ENCODE results near the gene LTA.

Gene LTA

DNA sequence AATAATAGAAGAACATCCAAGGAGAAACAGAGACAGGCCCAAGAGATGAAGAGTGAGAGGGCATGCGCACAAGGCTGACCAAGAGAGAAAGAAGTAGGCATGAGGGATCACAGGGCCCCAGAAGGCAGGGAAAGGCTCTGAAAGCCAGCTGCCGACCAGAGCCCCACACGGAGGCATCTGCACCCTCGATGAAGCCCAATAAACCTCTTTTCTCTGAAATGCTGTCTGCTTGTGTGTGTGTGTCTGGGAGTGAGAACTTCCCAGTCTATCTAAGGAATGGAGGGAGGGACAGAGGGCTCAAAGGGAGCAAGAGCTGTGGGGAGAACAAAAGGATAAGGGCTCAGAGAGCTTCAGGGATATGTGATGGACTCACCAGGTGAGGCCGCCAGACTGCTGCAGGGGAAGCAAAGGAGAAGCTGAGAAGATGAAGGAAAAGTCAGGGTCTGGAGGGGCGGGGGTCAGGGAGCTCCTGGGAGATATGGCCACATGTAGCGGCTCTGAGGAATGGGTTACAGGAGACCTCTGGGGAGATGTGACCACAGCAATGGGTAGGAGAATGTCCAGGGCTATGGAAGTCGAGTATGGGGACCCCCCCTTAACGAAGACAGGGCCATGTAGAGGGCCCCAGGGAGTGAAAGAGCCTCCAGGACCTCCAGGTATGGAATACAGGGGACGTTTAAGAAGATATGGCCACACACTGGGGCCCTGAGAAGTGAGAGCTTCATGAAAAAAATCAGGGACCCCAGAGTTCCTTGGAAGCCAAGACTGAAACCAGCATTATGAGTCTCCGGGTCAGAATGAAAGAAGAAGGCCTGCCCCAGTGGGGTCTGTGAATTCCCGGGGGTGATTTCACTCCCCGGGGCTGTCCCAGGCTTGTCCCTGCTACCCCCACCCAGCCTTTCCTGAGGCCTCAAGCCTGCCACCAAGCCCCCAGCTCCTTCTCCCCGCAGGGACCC lies 2.3 kb downstream of the LTA start:
- DNase-seq = no peak

DNA sequence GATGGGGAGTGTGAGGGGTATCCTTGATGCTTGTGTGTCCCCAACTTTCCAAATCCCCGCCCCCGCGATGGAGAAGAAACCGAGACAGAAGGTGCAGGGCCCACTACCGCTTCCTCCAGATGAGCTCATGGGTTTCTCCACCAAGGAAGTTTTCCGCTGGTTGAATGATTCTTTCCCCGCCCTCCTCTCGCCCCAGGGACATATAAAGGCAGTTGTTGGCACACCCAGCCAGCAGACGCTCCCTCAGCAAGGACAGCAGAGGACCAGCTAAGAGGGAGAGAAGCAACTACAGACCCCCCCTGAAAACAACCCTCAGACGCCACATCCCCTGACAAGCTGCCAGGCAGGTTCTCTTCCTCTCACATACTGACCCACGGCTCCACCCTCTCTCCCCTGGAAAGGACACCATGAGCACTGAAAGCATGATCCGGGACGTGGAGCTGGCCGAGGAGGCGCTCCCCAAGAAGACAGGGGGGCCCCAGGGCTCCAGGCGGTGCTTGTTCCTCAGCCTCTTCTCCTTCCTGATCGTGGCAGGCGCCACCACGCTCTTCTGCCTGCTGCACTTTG lies 3.3 kb downstream of the LTA start, which contains the start of gene TNF:
Gene TNF, plus strand, starts transcription at position 231 of the 567 bp plus-strand sequence. Its CDS starts 177 bp downstream, at position 408.
- no peak for DNase-seq

DNA sequence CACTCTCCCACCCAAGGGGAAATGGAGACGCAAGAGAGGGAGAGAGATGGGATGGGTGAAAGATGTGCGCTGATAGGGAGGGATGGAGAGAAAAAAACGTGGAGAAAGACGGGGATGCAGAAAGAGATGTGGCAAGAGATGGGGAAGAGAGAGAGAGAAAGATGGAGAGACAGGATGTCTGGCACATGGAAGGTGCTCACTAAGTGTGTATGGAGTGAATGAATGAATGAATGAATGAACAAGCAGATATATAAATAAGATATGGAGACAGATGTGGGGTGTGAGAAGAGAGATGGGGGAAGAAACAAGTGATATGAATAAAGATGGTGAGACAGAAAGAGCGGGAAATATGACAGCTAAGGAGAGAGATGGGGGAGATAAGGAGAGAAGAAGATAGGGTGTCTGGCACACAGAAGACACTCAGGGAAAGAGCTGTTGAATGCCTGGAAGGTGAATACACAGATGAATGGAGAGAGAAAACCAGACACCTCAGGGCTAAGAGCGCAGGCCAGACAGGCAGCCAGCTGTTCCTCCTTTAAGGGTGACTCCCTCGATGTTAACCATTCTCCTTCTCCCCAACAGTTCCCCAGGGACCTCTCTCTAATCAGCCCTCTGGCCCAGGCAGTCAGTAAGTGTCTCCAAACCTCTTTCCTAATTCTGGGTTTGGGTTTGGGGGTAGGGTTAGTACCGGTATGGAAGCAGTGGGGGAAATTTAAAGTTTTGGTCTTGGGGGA lies 4.0 kb downstream of the LTA start:
- DNase-seq = no peak

DNA sequence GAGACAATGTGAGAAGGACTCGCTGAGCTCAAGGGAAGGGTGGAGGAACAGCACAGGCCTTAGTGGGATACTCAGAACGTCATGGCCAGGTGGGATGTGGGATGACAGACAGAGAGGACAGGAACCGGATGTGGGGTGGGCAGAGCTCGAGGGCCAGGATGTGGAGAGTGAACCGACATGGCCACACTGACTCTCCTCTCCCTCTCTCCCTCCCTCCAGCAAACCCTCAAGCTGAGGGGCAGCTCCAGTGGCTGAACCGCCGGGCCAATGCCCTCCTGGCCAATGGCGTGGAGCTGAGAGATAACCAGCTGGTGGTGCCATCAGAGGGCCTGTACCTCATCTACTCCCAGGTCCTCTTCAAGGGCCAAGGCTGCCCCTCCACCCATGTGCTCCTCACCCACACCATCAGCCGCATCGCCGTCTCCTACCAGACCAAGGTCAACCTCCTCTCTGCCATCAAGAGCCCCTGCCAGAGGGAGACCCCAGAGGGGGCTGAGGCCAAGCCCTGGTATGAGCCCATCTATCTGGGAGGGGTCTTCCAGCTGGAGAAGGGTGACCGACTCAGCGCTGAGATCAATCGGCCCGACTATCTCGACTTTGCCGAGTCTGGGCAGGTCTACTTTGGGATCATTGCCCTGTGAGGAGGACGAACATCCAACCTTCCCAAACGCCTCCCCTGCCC lies 4.9 kb downstream of the LTA start:
- DNase-seq = no peak

DNA sequence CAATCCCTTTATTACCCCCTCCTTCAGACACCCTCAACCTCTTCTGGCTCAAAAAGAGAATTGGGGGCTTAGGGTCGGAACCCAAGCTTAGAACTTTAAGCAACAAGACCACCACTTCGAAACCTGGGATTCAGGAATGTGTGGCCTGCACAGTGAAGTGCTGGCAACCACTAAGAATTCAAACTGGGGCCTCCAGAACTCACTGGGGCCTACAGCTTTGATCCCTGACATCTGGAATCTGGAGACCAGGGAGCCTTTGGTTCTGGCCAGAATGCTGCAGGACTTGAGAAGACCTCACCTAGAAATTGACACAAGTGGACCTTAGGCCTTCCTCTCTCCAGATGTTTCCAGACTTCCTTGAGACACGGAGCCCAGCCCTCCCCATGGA lies 5.5 kb downstream of the LTA start:
- no peak for DNase-seq

DNA sequence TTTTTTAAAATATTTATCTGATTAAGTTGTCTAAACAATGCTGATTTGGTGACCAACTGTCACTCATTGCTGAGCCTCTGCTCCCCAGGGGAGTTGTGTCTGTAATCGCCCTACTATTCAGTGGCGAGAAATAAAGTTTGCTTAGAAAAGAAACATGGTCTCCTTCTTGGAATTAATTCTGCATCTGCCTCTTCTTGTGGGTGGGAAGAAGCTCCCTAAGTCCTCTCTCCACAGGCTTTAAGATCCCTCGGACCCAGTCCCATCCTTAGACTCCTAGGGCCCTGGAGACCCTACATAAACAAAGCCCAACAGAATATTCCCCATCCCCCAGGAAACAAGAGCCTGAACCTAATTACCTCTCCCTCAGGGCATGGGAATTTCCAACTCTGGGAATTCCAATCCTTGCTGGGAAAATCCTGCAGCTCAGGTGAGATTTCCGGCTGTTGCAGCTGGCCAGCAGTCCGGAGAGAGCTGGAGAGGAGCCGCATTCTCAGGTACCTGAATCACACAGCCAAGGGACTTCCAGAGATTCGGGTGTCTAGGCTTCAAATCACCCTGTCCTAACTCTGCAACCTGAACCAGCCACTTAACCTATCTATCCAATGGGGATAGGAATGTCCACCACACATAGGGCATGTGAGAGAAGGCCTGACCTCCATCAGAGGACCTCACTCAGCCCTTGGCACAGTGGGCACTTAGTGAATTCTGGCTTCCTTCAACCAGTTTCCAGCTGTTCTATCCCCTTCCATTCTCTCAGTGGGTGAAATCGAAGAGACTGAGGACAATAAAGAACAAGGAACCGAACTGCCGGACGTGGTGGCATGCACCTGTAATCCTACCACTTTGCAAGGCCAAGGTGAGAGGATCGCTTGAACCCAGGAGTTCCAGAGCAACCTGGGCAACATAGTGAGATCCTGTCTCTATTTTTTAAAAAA lies 6.4 kb downstream of the LTA start:
- DNase-seq = no peak

DNA sequence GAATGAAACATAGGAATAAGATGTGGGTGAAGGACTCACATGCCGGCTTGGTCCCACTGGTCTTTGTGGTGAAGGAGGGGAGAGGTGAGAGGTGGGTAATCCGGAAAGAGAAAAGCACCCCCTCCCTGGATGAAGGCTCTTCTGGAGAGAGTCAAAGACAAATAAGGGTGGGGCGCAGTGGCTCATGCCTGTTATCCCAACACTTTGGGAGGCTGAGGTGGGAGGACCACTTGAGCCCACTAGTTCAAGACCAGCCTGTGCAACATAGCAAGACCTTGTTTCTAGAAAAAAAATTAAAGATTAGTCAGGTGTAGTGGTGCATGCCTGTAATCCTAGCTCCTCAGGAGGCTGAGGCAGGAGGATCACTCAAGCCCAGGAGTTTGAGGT lies 7.0 kb downstream of the LTA start:
- DNase-seq = no peak

DNA sequence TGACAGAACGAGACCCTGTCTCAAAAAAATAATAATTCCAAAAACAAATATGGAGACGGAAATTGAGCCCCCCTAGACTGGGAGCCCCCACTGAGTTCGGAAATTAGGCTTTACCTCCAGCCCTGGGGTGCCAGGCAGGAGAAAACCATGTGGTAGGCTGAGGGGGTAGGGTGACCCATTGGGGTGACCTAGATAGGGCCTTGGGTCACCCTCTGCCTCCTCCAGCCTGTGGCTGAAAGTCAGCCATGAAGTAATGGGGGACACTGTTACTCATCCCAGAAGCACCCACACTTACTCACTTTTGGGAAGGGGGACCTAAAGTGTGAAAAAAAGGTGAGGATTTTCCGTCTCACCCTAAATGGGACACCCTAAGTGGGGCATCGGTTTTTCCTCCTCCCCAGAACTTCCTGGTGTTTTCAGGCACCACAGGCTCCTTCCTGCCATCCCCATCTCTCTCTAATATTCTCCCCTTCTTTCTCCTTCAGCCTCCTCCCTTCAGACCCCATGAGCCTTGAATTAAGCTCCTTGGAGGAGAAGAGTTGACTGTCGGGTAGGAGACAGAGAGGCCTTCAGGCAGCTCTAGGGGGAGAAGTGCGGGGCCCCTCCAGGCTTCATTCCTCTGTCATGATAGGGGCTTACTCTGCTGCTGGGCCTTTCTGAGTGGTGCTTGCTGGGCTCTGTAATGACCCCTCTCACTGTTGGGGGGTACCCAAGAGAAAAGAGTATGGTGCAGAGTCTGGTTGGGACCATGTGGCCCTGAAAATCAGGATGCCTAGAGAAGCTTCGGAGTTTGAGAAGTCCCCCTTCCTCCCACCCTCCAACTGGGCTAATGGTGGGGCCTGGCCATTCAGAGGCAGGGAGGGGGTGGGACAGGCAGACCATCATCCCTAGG lies 7.7 kb downstream of the LTA start:
- no peak for DNase-seq

DNA sequence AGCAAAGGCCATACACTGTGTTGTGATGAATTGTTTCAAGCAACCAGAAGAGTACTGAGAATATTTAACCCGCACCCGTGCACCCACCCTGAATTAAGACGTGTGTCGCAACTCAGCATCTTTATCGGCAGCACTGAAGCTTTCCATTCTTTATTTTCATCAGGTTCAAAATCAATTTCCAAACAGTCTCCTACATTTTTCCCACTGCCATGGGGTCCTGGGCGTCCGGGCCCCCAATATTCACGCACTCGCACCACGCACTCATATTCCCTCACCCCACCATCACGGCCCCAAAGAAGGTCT lies 8.3 kb downstream of the LTA start:
- DNase-seq = no peak

DNA sequence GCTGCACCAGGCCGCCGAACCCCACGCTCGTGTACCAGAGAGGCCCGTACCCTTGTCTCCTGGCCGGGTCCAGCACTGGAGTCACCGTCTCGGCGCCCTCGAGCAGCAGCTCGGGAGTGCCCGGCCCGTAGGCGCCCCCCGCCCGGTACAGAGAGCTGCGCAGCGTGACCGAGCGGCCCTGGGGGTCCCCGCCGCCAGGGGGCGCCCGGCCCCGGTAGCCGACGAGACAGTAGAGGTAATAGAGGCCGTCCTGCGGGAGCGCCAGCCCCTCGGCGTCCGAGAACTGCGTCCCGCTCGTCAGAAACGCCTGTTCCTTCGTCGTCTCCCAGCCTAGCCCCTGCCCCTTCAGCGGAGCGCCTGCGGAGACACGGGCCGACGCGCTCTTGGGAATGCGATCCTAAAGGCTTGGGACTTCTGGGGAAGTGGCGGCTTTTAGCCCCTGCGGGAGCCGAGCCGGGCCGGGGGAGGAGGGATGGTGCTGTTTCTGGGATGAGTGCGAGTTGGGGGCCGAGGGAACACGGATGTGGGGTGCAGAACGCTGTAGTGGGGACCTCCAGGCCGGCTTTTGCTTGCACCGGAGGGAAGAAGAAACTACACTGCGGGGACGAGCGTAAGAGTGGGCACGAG lies 8.8 kb downstream of the LTA start:
- DNase-seq = peak; percentile 64

DNA sequence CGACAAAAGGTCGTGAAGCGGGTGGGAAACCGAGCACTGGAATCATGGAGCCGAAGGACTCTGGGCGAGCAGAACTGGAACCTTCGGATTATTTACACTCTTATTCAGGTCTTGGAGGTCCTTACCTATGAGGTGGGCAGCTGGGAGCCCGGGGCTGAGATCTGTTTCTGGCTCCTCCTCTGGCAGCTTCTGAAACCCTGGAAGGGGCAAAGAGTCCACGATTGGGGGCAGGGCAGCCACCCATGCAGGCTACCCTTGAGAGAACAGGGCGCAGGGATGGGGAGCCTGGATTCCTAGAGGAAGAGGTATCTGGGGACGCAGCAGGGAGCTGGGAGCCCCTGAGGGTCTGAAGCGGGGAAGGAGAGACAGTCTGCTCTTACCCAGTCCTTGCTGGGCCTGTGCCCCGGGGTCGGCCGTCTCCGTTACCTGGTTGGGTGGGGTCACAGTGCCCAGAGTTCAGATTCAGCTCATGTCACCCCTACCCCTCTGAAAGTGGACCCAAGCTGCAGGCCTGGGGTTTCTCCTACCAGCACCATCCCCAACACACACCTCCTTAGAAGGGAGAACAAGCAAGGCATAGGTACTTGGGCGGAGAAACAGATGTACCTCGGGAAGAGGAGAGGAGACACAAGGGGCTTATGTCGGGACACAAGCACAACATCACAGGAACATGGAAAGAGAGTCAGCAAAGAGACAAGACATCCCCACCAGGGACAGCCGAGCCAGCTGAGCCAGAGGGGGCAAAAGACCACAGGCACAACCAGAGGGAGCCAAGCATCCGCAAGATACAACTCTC lies 9.5 kb downstream of the LTA start:
- no peak for DNase-seq

DNA sequence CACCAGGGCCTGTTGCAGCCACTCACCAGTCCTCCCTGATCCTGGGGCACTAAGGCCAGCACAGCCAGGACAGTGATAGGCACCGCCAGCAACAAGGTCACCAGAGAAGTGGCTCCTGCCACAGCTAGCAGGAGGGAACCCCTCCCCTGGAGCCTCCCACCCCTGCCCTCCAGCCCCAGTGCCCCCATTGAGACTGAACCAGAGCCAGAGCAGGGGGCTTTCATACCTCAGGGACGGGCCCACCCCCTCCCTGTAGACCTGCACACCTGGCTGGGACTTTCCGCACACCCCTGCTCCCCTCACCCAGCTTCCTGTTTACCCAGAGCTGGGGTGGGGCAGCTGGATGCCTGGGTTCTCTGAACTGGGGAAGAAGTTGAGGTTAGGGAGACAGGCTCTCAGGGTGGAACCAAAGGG lies 10.1 kb downstream of the LTA start, which contains the start of gene LTB:
Gene LTB, minus strand, starts transcription at position 195 of the 414 bp plus-strand sequence. Its CDS starts 7 bp downstream, at position 188.
- no peak for DNase-seq

DNA sequence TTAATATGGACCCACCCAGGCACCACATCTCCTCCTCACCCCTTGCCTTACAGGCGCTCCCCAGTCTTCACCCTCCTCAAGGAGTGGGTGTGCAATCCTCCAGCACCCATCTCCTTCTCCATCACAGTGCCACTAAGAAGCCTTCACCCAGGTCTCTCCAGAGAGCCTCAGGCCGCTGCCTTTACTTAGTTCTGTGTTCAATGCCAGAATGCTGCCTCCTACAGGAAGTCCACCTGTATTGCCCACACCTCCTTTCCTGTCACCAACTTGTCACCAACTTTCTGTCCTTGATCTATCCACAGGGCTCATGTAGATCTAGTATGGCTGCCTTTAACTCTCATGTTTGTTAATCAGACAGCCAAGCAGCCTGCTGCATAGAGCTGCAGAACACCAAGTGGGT lies 13.4 kb downstream of the LTA start:
- no peak for DNase-seq

DNA sequence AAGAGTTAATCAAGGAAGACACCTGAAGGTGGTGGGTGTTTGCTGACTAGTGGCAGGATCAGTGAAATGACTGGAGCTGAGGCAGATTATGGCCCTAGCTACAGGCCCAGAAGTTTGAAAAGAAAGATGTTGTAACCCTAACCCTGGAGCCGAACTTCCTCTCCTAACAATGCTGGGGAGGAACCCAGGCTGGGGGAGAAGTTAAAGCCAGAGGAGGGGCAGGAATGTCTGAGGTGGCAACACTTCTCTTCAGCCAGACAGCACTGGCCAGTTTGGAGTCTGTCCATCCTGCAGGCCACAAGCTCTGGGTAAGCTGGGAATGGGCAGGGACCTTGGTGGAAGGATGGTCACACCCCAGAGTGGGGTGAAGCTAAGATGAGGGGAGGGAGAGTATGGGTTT lies 13.9 kb downstream of the LTA start, which contains the start of gene LST1:
Gene LST1, plus strand, starts transcription at position 270 of the 400 bp plus-strand sequence. CDS start 1,023 bp downstream, outside the sequence.
- no peak for DNase-seq

DNA sequence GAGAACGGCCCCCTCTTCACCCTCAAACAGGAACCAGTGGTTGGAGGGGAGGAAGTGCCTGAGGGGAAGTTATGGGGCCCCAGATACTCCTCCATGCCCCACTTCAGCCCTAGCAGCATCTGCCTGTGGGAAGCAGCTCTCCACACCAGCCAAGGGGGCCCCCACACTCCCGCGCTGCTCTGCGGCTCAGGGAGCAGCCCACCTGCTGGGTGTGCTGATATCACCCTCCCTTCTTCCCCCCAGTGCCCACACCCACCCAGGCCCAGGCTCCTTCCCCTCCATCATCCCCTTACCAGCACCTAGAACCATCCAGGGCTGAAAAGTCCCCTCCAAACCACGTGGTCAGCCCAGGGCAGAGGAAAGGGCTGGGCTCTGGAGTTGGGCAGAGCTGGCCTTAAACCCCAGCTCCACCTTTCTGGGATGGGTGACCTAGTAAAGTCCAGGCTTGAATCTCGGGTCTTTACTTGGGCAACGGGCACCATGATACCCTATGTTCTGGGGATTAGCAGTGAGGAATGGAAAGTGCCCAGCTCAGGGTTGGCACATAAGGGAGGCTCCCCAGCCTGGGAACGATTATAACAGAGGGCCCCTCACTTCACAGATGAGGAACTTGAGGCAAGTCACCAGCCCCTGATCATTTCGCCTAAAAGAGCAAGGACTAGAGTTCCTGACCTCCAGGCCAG lies 14.7 kb downstream of the LTA start:
- DNase-seq = no peak

DNA sequence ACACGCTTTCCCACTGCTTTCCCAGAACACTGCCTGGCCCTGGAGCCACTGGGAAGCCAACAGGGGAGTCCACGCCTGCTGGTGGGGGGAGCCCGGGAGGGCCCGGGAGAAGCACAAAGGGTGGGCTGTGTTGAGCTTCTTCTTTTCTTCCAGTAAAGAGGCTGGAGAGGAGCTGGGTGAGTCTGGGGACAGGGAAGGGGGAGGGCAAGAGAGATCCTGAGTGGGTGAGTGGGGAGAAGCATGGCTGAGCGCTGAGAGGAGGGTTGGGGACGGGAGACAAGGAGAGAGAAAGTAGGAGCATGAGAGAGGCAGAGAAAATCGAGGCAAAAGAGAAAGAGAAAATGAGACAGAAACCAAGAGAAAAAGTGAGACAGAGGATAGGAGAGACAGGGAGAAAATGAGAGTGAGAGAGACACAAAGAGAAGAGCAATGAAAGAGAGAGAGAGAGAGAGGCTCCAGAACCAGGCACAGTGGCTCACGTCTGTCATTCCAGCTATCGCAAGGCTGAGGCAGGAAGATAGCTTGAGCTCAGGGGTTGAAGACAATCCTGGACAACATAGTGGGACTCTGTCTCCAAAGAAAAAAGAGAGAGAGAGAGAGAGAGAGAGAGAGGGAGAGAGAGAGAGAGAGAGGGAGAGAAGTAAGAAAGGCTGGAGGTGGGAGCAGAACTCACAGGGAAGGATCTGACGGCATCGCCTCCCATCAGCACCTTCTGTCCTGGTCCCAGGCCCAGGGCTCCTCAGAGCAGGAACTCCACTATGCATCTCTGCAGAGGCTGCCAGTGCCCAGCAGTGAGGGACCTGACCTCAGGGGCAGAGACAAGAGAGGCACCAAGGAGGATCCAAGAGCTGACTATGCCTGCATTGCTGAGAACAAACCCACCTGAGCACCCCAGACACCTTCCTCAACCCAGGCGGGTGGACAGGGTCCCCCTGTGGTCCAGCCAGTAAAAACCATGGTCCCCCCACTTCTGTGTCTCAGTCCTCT lies 16.0 kb downstream of the LTA start:
- DNase-seq = no peak

DNA sequence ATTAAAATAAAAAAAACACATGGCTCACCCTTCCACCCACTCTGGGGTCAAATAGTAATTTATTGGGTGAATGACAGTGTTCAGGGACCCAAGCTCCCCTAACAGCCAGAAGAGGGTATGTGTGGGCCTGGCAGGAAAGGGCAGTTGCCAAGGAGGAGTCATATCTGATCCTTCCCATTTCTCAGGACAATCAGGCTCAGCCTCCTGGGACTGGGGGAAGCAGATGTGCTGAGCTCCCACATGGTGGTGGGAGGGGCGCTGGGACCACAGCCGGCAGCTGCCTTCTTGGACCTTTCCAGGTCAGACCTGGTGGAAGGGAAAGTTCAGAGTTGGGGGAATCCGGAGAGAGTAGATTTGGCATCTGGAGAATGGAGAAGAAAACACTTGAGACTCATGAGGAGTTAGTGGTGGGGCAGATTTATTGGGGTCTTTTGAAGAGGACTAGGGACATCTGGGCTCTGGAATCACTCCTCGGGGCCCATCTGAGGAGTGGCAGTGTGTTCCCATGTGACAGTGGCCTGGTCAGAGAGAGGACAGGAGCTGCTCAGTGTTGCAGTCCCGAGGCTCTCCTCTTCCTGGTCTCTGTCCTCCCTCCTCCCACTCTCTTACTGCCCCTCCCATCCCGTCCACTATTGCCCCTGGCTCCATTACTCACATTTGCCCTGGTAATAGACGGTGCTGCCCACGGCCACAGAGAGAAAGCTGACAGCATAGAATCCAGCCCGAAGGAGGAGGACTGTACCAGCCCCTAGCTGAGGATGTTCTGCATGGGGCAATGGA lies 17.0 kb downstream of the LTA start:
- DNase-seq = no peak

Data from NCI-H748 treated with DMSO at 0.1 percent for 48 hours (cell line).